NB4 (cell line): ENCODE results near the gene PRKAG1.

Source experiments
- DNase-seq: peaks from one replicate; pipeline ENCODE4 v3.0.0; 2010; ENCODE audit warnings: low read depth
- H3K4me3 ChIP-seq: one replicate; pipeline ENCODE4 v1.5.1; 2011; ENCODE audit warnings: mild to moderate bottlenecking, low read depth, low read length, moderate library complexity
- MAX ChIP-seq: IDR thresholded peaks from 2 replicates; pipeline ENCODE4 v1.6.1; 2011; ENCODE audit warnings: low read depth, low read length
- MYC ChIP-seq: IDR thresholded peaks from 2 replicates; pipeline ENCODE4 v1.6.1; 2011; ENCODE audit warnings: low read depth, low read length
- POLR2A ChIP-seq: IDR thresholded peaks from 2 replicates; pipeline ENCODE4 v1.6.1; 2011; ENCODE audit warnings: mild to moderate bottlenecking; ENCODE audit not compliant: insufficient read length; ENCODE audit errors: extremely low read depth
- TF ChIP-seq, protein P1 (sequence below): IDR thresholded peaks from one replicate; pipeline ENCODE4 v1.5.1; 2012; ENCODE audit warnings: low read depth, low read length

Gene PRKAG1

GRCh38 chr12:49026101-49026500 lies 7.5 kb upstream of the PRKAG1 start:
- H3K4me3 ChIP-seq: no peak overlapping the region
- TF ChIP-seq, protein P1, sequence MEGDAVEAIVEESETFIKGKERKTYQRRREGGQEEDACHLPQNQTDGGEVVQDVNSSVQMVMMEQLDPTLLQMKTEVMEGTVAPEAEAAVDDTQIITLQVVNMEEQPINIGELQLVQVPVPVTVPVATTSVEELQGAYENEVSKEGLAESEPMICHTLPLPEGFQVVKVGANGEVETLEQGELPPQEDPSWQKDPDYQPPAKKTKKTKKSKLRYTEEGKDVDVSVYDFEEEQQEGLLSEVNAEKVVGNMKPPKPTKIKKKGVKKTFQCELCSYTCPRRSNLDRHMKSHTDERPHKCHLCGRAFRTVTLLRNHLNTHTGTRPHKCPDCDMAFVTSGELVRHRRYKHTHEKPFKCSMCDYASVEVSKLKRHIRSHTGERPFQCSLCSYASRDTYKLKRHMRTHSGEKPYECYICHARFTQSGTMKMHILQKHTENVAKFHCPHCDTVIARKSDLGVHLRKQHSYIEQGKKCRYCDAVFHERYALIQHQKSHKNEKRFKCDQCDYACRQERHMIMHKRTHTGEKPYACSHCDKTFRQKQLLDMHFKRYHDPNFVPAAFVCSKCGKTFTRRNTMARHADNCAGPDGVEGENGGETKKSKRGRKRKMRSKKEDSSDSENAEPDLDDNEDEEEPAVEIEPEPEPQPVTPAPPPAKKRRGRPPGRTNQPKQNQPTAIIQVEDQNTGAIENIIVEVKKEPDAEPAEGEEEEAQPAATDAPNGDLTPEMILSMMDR: no peak
- TF ChIP-seq MAX (no peak), POLR2A (no peak), MYC (no peak)
- no peak for DNase-seq

DNA sequence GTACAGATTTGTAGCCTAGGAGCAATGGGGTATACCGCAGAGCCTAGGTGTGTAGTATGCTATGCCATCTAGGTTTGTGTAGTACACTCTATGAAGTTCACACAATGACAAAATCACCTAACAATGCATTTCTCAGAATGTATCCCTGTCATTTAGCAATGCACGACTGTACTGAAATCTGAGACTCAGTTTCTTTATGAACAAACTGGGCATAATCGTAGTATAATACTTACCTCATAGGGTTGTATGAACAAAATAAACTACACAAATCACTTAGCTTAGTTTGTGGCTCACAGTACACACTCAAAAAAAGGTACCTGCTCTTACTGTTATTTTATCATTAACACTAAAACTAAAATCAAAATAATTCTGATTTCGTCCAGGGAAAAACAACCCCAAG lies 6.9 kb upstream of the PRKAG1 start:
- no peak overlapping the region for H3K4me3 ChIP-seq
- TF ChIP-seq MYC: no peak
- no peak for TF ChIP-seq POLR2A
- no peak for TF ChIP-seq MAX
- TF ChIP-seq, protein P1: no peak
- no peak for DNase-seq

DNA sequence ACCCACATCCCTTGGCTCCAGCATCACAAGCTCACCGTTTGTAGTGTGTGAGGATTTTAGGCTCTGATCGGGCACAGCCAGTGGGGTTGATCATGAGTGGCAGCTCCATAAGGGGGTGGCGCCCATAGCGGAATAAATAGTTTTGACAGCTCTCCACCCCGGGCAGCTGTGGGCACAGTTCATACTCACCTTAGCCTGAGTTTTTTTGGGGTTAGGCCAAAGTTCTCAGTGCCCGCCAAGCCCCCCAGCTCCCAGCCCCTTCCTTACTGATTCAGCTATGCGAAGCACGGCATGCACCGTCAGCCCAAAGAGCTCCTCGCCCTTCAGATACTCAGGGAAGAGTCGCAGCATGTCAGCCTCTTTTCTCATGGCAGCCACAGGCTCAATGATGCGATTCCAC lies 6.0 kb upstream of the PRKAG1 start:
- TF ChIP-seq POLR2A (no peak), MYC (no peak), MAX (no peak)
- TF ChIP-seq, protein P1: no peak
- no peak overlapping the region for H3K4me3 ChIP-seq
- no peak for DNase-seq

GRCh38 chr12:49023812-49024211 lies 5.2 kb upstream of the PRKAG1 start:
- no peak overlapping the region for H3K4me3 ChIP-seq
- no peak for DNase-seq
- TF ChIP-seq, protein P1: no peak
- TF ChIP-seq MAX (no peak), MYC (no peak), POLR2A (no peak)

DNA sequence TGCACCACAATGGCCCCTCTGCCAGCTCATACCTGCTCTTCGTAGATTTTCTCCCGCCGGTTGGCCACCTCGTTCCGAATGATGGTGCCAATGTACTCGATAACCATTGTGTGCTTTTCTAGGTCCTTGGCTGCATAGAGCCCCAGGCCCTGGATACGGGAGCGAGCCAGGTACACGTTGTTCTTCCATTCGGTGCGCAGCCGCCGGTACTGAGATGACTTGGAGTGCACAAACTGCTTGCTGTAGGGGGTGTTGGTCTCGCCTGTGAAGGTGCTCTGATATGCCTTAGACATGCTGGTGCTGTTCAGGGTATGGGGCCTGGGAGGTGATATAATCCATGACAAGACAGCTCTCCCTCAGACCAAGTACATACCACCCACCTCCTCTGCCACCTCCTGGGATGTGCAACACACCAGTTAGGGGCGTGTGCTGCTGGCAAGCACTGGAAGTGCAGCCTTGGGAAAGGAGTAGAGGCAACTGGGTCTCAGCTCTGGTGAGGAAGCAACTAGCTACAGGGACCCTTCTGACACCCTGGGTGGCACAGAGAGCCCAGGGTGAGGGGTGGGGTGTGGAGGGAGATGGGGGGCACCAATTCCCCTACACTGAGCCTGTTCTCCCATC lies 4.1 kb upstream of the PRKAG1 start:
- TF ChIP-seq MAX (no peak), MYC (no peak), POLR2A (no peak)
- TF ChIP-seq, protein P1: no peak
- no peak overlapping the region for H3K4me3 ChIP-seq
- no peak for DNase-seq

- no peak for DNase-seq
- H3K4me3 ChIP-seq: no peak overlapping the region
- TF ChIP-seq POLR2A (no peak), MYC (no peak), MAX (no peak)
- TF ChIP-seq, protein P1: no peak
These were observed 2.8 kb upstream of the PRKAG1 start for GRCh38 chr12:49021292-49021915.
